Brain pericyte (primary cell): ENCODE measurements around the gene ZNF277.
"Not testable (repeated sequence)": the region's sequence is repeated elsewhere in the genome, so short reads cannot be mapped to it uniquely, and the experiment has no call there.

Experiments used
- DNase-seq: peaks from one replicate; pipeline ENCODE4 v3.0.0-alpha.2; 2012; ENCODE audit warnings: low read depth, low spot score

Gene ZNF277

GRCh38 chr7:112350585-112350984 is 144.1 kb downstream of the ZNF277 start:
- DNase-seq, result no peak

GRCh38 chr7:112356596-112356995 is 150.1 kb downstream of the ZNF277 start:
- DNase-seq, result no peak

GRCh38 chr7:112357136-112357535 is 150.6 kb downstream of the ZNF277 start:
- no peak for DNase-seq

GRCh38 chr7:112358513-112358912 is 152.0 kb downstream of the ZNF277 start:
- no peak for DNase-seq

- DNase-seq, result no peak
Measured at GRCh38 chr7:112359086-112359485, 152.6 kb downstream of the ZNF277 start.

- DNase-seq, result no peak
Measured at GRCh38 chr7:112360681-112361080, 154.2 kb downstream of the ZNF277 start.

- no peak for DNase-seq
Measured at GRCh38 chr7:112361154-112361553, 154.7 kb downstream of the ZNF277 start.

GRCh38 chr7:112362053-112362650 is 155.7 kb downstream of the ZNF277 start:
- no peak for DNase-seq

GRCh38 chr7:112362731-112363131 is 156.2 kb downstream of the ZNF277 start:
- no peak for DNase-seq

GRCh38 chr7:112364388-112364787 is 157.9 kb downstream of the ZNF277 start:
- no peak for DNase-seq

- no peak for DNase-seq
Measured at GRCh38 chr7:112365551-112365950, 159.1 kb downstream of the ZNF277 start.

GRCh38 chr7:112366886-112367285 is 160.4 kb downstream of the ZNF277 start:
- DNase-seq, result no peak

- DNase-seq, result no peak
Measured at GRCh38 chr7:112370436-112370835, 163.9 kb downstream of the ZNF277 start.

GRCh38 chr7:112371701-112372100 is 165.2 kb downstream of the ZNF277 start:
- DNase-seq, result no peak

- no peak for DNase-seq
Measured at GRCh38 chr7:112372101-112372500, 165.6 kb downstream of the ZNF277 start.

- DNase-seq, result no peak
Measured at GRCh38 chr7:112377593-112377992, 171.1 kb downstream of the ZNF277 start.

- no peak for DNase-seq
Measured at GRCh38 chr7:112381311-112382091, 175.0 kb downstream of the ZNF277 start.

- DNase-seq, result no peak
Measured at GRCh38 chr7:112383671-112384417, 177.3 kb downstream of the ZNF277 start.

- DNase-seq, result no peak
Measured at GRCh38 chr7:112385516-112385915, 179.0 kb downstream of the ZNF277 start.

GRCh38 chr7:112386619-112387018 is 180.1 kb downstream of the ZNF277 start:
- no peak for DNase-seq

GRCh38 chr7:112390167-112390566 is 183.7 kb downstream of the ZNF277 start:
- no peak for DNase-seq

GRCh38 chr7:112391079-112391821 is 184.8 kb downstream of the ZNF277 start:
- DNase-seq, result not testable (repeated sequence)
